GM18868 (cell line): ENCODE results near the gene IL27RA.

Experiments
- ATAC-seq: cut with Tn5 transposase; IDR thresholded peaks from one replicate; pipeline ENCODE4 v1.9.1; 2021; ENCODE audit warnings: mild to moderate bottlenecking, moderate library complexity; ENCODE audit not compliant: unreplicated experiment

IL27RA gene

GRCh38 chr19:14082675-14082960 is 51.1 kb downstream of the IL27RA start:
- no peak for ATAC-seq

GRCh38 chr19:14085309-14085995 is 53.9 kb downstream of the IL27RA start, which contains the start of gene C19orf67:
TSS of gene C19orf67 (minus strand) at chr19:14085783. CDS start at chr19:14085627, 156 bp downstream.
- ATAC-seq: no peak

GRCh38 chr19:14086098-14086497 is 54.5 kb downstream of the IL27RA start:
- no peak for ATAC-seq

- no peak for ATAC-seq
Measured at GRCh38 chr19:14088634-14089411, 57.3 kb downstream of the IL27RA start.

GRCh38 chr19:14089412-14089661 is 57.8 kb downstream of the IL27RA start:
- ATAC-seq: no peak

- peak; percentile 28 for ATAC-seq
Measured at GRCh38 chr19:14089662-14090508, 58.3 kb downstream of the IL27RA start.

- ATAC-seq: peak; percentile 36
Measured at GRCh38 chr19:14090509-14091080, 59.0 kb downstream of the IL27RA start, which contains the start of gene SAMD1. TSS of gene SAMD1 (minus strand) at chr19:14090751.

GRCh38 chr19:14091081-14091812 is 59.7 kb downstream of the IL27RA start:
- peak; percentile 61 for ATAC-seq

- peak; percentile 20 for ATAC-seq
Measured at GRCh38 chr19:14091813-14092462, 60.4 kb downstream of the IL27RA start.

- no peak for ATAC-seq
Measured at GRCh38 chr19:14093117-14093823, 61.7 kb downstream of the IL27RA start.

- ATAC-seq: no peak
Measured at GRCh38 chr19:14094854-14095253, 63.3 kb downstream of the IL27RA start.

GRCh38 chr19:14096272-14096992 is 64.9 kb downstream of the IL27RA start:
- no peak for ATAC-seq

- ATAC-seq: no peak
Measured at GRCh38 chr19:14097532-14098151, 66.1 kb downstream of the IL27RA start.

GRCh38 chr19:14101003-14101545 is 69.5 kb downstream of the IL27RA start:
- ATAC-seq: no peak

- ATAC-seq: no peak
Measured at GRCh38 chr19:14102102-14102696, 70.6 kb downstream of the IL27RA start.

GRCh38 chr19:14102756-14103155 is 71.2 kb downstream of the IL27RA start:
- ATAC-seq: no peak
